Colon (tissue), 2 donors: ENCODE data around the gene STIM1.

Source experiments
- FAIRE-seq: peaks from 2 replicates; lab custom pipeline; 2012; peaks lifted over from hg19 to GRCh38; lab: Jason Lieb, UNC
- donor health status: control.
- donor health status: control.

Gene STIM1

GRCh38 chr11:3830730-3831129 lies 24.7 kb upstream of the STIM1 start:
- FAIRE-seq: no peak

GRCh38 chr11:3831378-3832239 lies 23.9 kb upstream of the STIM1 start:
- no peak for FAIRE-seq

- FAIRE-seq: no peak
Observed at GRCh38 chr11:3832816-3833215, 22.6 kb upstream of the STIM1 start.

- FAIRE-seq: no peak
Observed at GRCh38 chr11:3833449-3833848, 22.0 kb upstream of the STIM1 start.

- FAIRE-seq: no peak
Observed at GRCh38 chr11:3834349-3834663, 21.2 kb upstream of the STIM1 start.

GRCh38 chr11:3834664-3835461 lies 20.6 kb upstream of the STIM1 start:
- no peak for FAIRE-seq

- no peak for FAIRE-seq
Observed at GRCh38 chr11:3835751-3836150, 19.7 kb upstream of the STIM1 start.

- no peak for FAIRE-seq
Observed at GRCh38 chr11:3836903-3837302, 18.6 kb upstream of the STIM1 start.

GRCh38 chr11:3837793-3838192 lies 17.7 kb upstream of the STIM1 start:
- FAIRE-seq: no peak

- no peak for FAIRE-seq
Observed at GRCh38 chr11:3838504-3838903, 17.0 kb upstream of the STIM1 start.

GRCh38 chr11:3840004-3840869 lies 15.2 kb upstream of the STIM1 start:
- FAIRE-seq: no peak

GRCh38 chr11:3840870-3841425 lies 14.5 kb upstream of the STIM1 start, which contains the start of gene RHOG:
Gene RHOG (minus strand): TSS chr11:3840959. CDS start chr11:3828138, 12,821 bp downstream.
- no peak for FAIRE-seq

- FAIRE-seq: no peak
Observed at GRCh38 chr11:3841426-3842350, 13.8 kb upstream of the STIM1 start.

- FAIRE-seq: no peak
Observed at GRCh38 chr11:3843326-3843725, 12.1 kb upstream of the STIM1 start.

- FAIRE-seq: no peak
Observed at GRCh38 chr11:3845246-3845645, 10.2 kb upstream of the STIM1 start.

- FAIRE-seq: no peak
Observed at GRCh38 chr11:3845670-3846069, 9.8 kb upstream of the STIM1 start.

GRCh38 chr11:3849297-3849874 lies 6.1 kb upstream of the STIM1 start:
- no peak for FAIRE-seq

- FAIRE-seq: no peak
Observed at GRCh38 chr11:3853545-3853842, 2.0 kb upstream of the STIM1 start.

- no peak for FAIRE-seq
Observed at GRCh38 chr11:3853899-3854659, 1.4 kb upstream of the STIM1 start.

- FAIRE-seq: no peak
Observed at GRCh38 chr11:3854660-3854976, 846 bp upstream of the STIM1 start.
